H9 (cell line): ENCODE measurements around the gene KRT74. TPM values are rescaled to one million over a fixed set of nuclear protein-coding genes. Genes with fewer than 3 reads are reported as not detected.
A peak's percentile ranks its signal among the peaks of the same experiment; 100 is the strongest.

ENCODE experiments used
- DNase-seq: peaks from one replicate; pipeline ENCODE4 v3.0.0-alpha.2; 2017
- H2AFZ ChIP-seq: one replicate; pipeline ENCODE4 v1.6.1; 2013; ENCODE audit warnings: mild to moderate bottlenecking, low read length, control low read depth, moderate library complexity
- H2AK5ac ChIP-seq: 2 replicates; pipeline ENCODE4 v1.6.1; 2013; ENCODE audit warnings: low read length, control low read depth, mixed read lengths; ENCODE audit not compliant: insufficient read length
- H2BK120ac ChIP-seq: one replicate; pipeline ENCODE4 v1.6.1; 2013; ENCODE audit warnings: low read depth, mild to moderate bottlenecking, low read length, control low read depth, inconsistent platforms; ENCODE audit not compliant: poor library complexity, severe bottlenecking
- H2BK12ac ChIP-seq: 2 replicates; pipeline ENCODE4 v1.6.1; 2013; ENCODE audit warnings: low read length, control low read depth, mixed read lengths, low read depth; ENCODE audit not compliant: insufficient read length
- H2BK15ac ChIP-seq: 2 replicates; pipeline ENCODE4 v1.6.1; 2013; ENCODE audit warnings: low read depth, low read length, control low read depth
- H2BK20ac ChIP-seq: one replicate; pipeline ENCODE4 v1.6.1; 2013; ENCODE audit warnings: low read depth, mild to moderate bottlenecking, low read length, control low read depth, inconsistent platforms; ENCODE audit not compliant: poor library complexity, severe bottlenecking
- H2BK5ac ChIP-seq: 2 replicates; pipeline ENCODE4 v1.6.1; 2013; ENCODE audit warnings: low read length, control low read depth, mixed read lengths; ENCODE audit not compliant: insufficient read length
- H3K14ac ChIP-seq: 2 replicates; pipeline ENCODE4 v1.6.1; 2013; ENCODE audit warnings: low read length, control low read depth; ENCODE audit not compliant: insufficient read depth
- H3K18ac ChIP-seq: 2 replicates; pipeline ENCODE4 v1.6.1; 2013; ENCODE audit warnings: low read depth, mild to moderate bottlenecking, mixed read lengths, low read length, control low read depth; ENCODE audit not compliant: insufficient read length
- H3K23ac ChIP-seq: 2 replicates; pipeline ENCODE4 v1.6.1; 2013; ENCODE audit warnings: low read length, control low read depth, mixed read lengths, low read depth; ENCODE audit not compliant: insufficient read length
- H3K23me2 ChIP-seq: 2 replicates; pipeline ENCODE4 v1.6.1; 2013; ENCODE audit warnings: low read depth, mild to moderate bottlenecking, mixed read lengths, low read length, control low read depth; ENCODE audit not compliant: insufficient read length, poor library complexity, severe bottlenecking
- H3K27ac ChIP-seq: 2 replicates; pipeline ENCODE4 v1.5.1; 2013; ENCODE audit warnings: low read length, control low read depth, mixed read lengths, low read depth; ENCODE audit not compliant: insufficient read length
- H3K27me3 ChIP-seq: 2 replicates; pipeline ENCODE4 v1.6.1; 2013; ENCODE audit warnings: low read length, control low read depth, inconsistent platforms; ENCODE audit not compliant: insufficient read depth
- H3K4ac ChIP-seq: 2 replicates; pipeline ENCODE4 v1.6.1; 2013; ENCODE audit warnings: low read depth, mild to moderate bottlenecking, control low read depth, inconsistent platforms, low read length, moderate library complexity
- H3K4me1 ChIP-seq: 2 replicates; pipeline ENCODE4 v1.6.1; 2013; ENCODE audit warnings: low read length, control low read depth, inconsistent platforms; ENCODE audit not compliant: insufficient read depth
- H3K4me2 ChIP-seq: 2 replicates; pipeline ENCODE4 v1.6.1; 2013; ENCODE audit warnings: low read length, control low read depth, mixed read lengths; ENCODE audit not compliant: insufficient read length, insufficient read depth
- H3K56ac ChIP-seq: 2 replicates; pipeline ENCODE4 v1.6.1; 2013; ENCODE audit warnings: low read depth, mild to moderate bottlenecking, mixed read lengths, low read length, control low read depth; ENCODE audit not compliant: insufficient read length
- H3K79me1 ChIP-seq: 2 replicates; pipeline ENCODE4 v1.6.1; 2013; ENCODE audit warnings: low read depth, mild to moderate bottlenecking, moderate library complexity, low read length, control low read depth, inconsistent platforms; ENCODE audit not compliant: insufficient read depth, poor library complexity, severe bottlenecking
- H3K79me2 ChIP-seq: 2 replicates; pipeline ENCODE4 v1.6.1; 2013; ENCODE audit warnings: low read length, control low read depth, inconsistent platforms; ENCODE audit not compliant: insufficient read depth
- H3K9ac ChIP-seq: 2 replicates; pipeline ENCODE4 v1.6.1; 2013; ENCODE audit warnings: low read length, control low read depth, mixed read lengths; ENCODE audit not compliant: insufficient read length; ENCODE audit errors: extremely low read depth
- H3K9me3 ChIP-seq: one replicate; pipeline ENCODE4 v1.6.1; 2013; ENCODE audit warnings: low read depth, low read length, inconsistent platforms; ENCODE audit not compliant: control insufficient read depth
- H3T11ph ChIP-seq: one replicate; pipeline ENCODE4 v1.6.1; 2013; ENCODE audit warnings: mild to moderate bottlenecking, low read length, control low read depth, inconsistent platforms
- H4K20me1 ChIP-seq: one replicate; pipeline ENCODE4 v1.6.1; 2013; ENCODE audit not compliant: control insufficient read depth, insufficient read length, insufficient read depth
- H4K5ac ChIP-seq: 2 replicates; pipeline ENCODE4 v1.6.1; 2013; ENCODE audit warnings: low read depth, mild to moderate bottlenecking, mixed read lengths, low read length, control low read depth; ENCODE audit not compliant: insufficient read length
- H4K8ac ChIP-seq: replicated peaks from 2 replicates; pipeline ENCODE4 v1.6.1; 2013; ENCODE audit warnings: low read length, control low read depth, mixed read lengths, low read depth; ENCODE audit not compliant: insufficient read length
- H4K91ac ChIP-seq: 2 replicates; pipeline ENCODE4 v1.6.1; 2013; ENCODE audit warnings: low read depth, mild to moderate bottlenecking, moderate library complexity, mixed read lengths, low read length, control low read depth; ENCODE audit not compliant: insufficient read length
- H3K27ac Mint-ChIP-seq, 3 experiments: 2 replicates in 2 of 3; 3 replicates in 1 of 3; pipeline ENCODE4 v1.8.0; 2020 to 2021; ENCODE audit warnings: mixed read lengths in 3 of 3, mild to moderate bottlenecking in 1 of 3, moderate library complexity in 1 of 3
- H3K27me3 Mint-ChIP-seq: 2 replicates; pipeline ENCODE4 v1.8.0; 2021; ENCODE audit warnings: low read depth, mild to moderate bottlenecking, moderate library complexity, mixed read lengths
- H3K36me3 Mint-ChIP-seq, 3 experiments: 2 replicates in 2 of 3; 3 replicates in 1 of 3; pipeline ENCODE4 v1.8.0; 2020 to 2021; ENCODE audit warnings: low read depth in 3 of 3, mixed read lengths in 3 of 3; ENCODE audit not compliant: insufficient read depth in 1 of 3
- H3K4me1 Mint-ChIP-seq, 2 experiments: 2 replicates each; pipeline ENCODE4 v1.8.0; 2020; ENCODE audit warnings: mixed read lengths in 2 of 2
- H3K4me3 Mint-ChIP-seq, 2 experiments: 2 replicates in 1 of 2; 3 replicates in 1 of 2; pipeline ENCODE4 v1.8.0; 2020 to 2021; ENCODE audit warnings: mild to moderate bottlenecking in 2 of 2, mixed read lengths in 2 of 2, moderate library complexity in 1 of 2
- H3K9me3 Mint-ChIP-seq, 2 experiments: 2 replicates in 1 of 2; 3 replicates in 1 of 2; pipeline ENCODE4 v1.8.0; 2020; ENCODE audit warnings: mild to moderate bottlenecking in 2 of 2, mixed read lengths in 2 of 2, moderate library complexity in 1 of 2
- WGBS: extraction: QIAGEN DNeasy Blood & Tissue Kit; methylation state at CpG from one replicate; pipeline ENCODE4 v1.1.7; 2013; ENCODE audit warnings: missing lambda C conversion rate, low lambda C conversion rate, mixed read lengths; ENCODE audit not compliant: insufficient read length; ENCODE audit errors: extremely low coverage; 5-methylcytosine and 5-hydroxymethylcytosine counted together
- total RNA-seq: library from RNA; stranded (reverse); gene quantifications from 2 replicates; pipeline ENCODE4 v1.2.1, GENCODE V29; 2021
- TF ChIP-seq, protein P1 (sequence below): fragments of 200-600 bp; sonication (generic); conservative IDR thresholded peaks from 3 replicates; pipeline ENCODE4 v1.8.0; 2021; ENCODE audit warnings: antibody characterized with exemption, mild to moderate bottlenecking

The KRT74 gene
- total RNA-seq, 1 experiment from 2014 or later = not detected

GRCh38 chr12:52546126-52546525 is 27.5 kb downstream of the KRT74 start:
- Histone ChIP-seq H3K4me2 (no peak overlapping the region), H2AFZ (no peak overlapping the region), H3K14ac (no peak overlapping the region), H2BK12ac (no peak overlapping the region), H4K20me1 (no peaks in the 10 kb centered on the region), H3K27ac (no peak overlapping the region), H4K5ac (no peak overlapping the region), H4K91ac (no peak overlapping the region), H3T11ph (no peak overlapping the region), H3K23ac (no peak overlapping the region), H3K79me1 (no peaks in the 10 kb centered on the region), H2BK5ac (no peak overlapping the region), H3K9ac (no peak overlapping the region), H3K4ac (no peak overlapping the region), H2BK120ac (no peak overlapping the region), H4K8ac (no peak overlapping the region), H3K56ac (no peak overlapping the region), H3K4me1 (no peaks in the 10 kb centered on the region), H3K18ac (no peak overlapping the region), H3K9me3 (no peaks in the 10 kb centered on the region), H2BK20ac (no peak overlapping the region), H3K79me2 (no peaks in the 10 kb centered on the region), H2BK15ac (no peak overlapping the region), H3K23me2 (no peaks in the 10 kb centered on the region), H3K27me3 (no peaks in the 10 kb centered on the region), H2AK5ac (no peak overlapping the region)
- Mint-ChIP-seq H3K27me3 (peaks cover 12% of the 10 kb centered on the region), H3K9me3 (no peaks in the 10 kb centered on the region), H3K4me3 (no peak overlapping the region), H3K36me3 (no peaks in the 10 kb centered on the region), H3K27ac (no peak overlapping the region), H3K4me1 (no peaks in the 10 kb centered on the region)
- TF ChIP-seq, protein P1, sequence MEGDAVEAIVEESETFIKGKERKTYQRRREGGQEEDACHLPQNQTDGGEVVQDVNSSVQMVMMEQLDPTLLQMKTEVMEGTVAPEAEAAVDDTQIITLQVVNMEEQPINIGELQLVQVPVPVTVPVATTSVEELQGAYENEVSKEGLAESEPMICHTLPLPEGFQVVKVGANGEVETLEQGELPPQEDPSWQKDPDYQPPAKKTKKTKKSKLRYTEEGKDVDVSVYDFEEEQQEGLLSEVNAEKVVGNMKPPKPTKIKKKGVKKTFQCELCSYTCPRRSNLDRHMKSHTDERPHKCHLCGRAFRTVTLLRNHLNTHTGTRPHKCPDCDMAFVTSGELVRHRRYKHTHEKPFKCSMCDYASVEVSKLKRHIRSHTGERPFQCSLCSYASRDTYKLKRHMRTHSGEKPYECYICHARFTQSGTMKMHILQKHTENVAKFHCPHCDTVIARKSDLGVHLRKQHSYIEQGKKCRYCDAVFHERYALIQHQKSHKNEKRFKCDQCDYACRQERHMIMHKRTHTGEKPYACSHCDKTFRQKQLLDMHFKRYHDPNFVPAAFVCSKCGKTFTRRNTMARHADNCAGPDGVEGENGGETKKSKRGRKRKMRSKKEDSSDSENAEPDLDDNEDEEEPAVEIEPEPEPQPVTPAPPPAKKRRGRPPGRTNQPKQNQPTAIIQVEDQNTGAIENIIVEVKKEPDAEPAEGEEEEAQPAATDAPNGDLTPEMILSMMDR = peak; percentile 40
- WGBS = no CpG with 5 or more reads among the region's 15 CpGs
- DNase-seq = peak; percentile 63
